Testis (tissue), 2 donors: Measurements from ENCODE around the gene MYOD1.

ENCODE experiments used
- CTCF ChIP-seq, 3 experiments: fragments of 450-650 bp in 2 of 3; fragments of 200-600 bp in 1 of 3; sonication (generic) in 1 of 3; IDR thresholded peaks; one replicate each; pipeline ENCODE4 v1.5.1; 2016 to 2019; ENCODE audit warnings: antibody characterized with exemption in 3 of 3, mild to moderate bottlenecking in 2 of 3, moderate library complexity in 1 of 3
- POLR2A ChIP-seq: fragments of 450-650 bp; IDR thresholded peaks from one replicate; pipeline ENCODE4 v1.6.1; 2017; ENCODE audit warnings: antibody characterized with exemption, mild to moderate bottlenecking, moderate library complexity

- TF ChIP-seq CTCF (IDR thresholded peaks at IDR 0.05) = no peak
- no peak for TF ChIP-seq POLR2A
Measured at GRCh38 chr11:17684550-17684949, 34.8 kb upstream of the MYOD1 start.
